ENCODE measurements around the gene TRIM67. TPM values are rescaled to one million over a fixed set of nuclear protein-coding genes. Genes with fewer than 3 reads are reported as not detected.

The TRIM67 gene
- total and polyA plus RNA-seq, 8 donors, result 0.06 to 1.5 (median 0.77) TPM; not detected in 1

DNA sequence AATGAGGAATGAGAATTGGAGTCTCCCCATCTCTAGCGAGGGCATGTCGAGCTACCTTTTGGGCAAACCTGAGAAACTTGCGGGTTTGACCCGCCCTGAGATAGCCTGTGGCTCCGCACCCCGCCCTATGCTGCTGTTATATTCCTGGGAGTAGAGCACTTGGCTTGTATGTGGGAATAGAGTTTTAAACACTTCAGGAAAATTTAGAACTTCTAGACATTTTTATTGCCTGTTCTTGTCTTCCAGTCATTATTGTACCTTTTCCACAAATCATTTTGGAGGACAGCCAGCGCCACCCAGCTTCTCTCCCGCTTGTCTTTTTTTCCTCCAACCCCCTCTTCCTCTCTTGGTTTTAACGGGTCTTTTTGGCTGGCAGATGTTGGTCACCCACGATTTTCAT is 79.9 kb downstream of the TRIM67 start:
- Histone ChIP-seq H3K9me3 (no peaks in the 10 kb centered on the region), H3K36me3 (peaks cover 0 to 30% of the 10 kb centered on the region in 2 donors), H3K4me3 (peak overlapping the region; percentile 71 to 84), H3K27me3 (no peaks in the 10 kb centered on the region), H3K27ac (peak overlapping the region; percentile 69 to 86), H3K4me1 (peaks cover 10 to 40% of the 10 kb centered on the region in 2 donors)
- ATAC-seq (peak; percentile 64), DNase-seq (peak in 1 of 4 donors; percentile 25)
- intact Hi-C loops (cut with DNase I), result no loop called here
- TF ChIP-seq, protein P1, sequence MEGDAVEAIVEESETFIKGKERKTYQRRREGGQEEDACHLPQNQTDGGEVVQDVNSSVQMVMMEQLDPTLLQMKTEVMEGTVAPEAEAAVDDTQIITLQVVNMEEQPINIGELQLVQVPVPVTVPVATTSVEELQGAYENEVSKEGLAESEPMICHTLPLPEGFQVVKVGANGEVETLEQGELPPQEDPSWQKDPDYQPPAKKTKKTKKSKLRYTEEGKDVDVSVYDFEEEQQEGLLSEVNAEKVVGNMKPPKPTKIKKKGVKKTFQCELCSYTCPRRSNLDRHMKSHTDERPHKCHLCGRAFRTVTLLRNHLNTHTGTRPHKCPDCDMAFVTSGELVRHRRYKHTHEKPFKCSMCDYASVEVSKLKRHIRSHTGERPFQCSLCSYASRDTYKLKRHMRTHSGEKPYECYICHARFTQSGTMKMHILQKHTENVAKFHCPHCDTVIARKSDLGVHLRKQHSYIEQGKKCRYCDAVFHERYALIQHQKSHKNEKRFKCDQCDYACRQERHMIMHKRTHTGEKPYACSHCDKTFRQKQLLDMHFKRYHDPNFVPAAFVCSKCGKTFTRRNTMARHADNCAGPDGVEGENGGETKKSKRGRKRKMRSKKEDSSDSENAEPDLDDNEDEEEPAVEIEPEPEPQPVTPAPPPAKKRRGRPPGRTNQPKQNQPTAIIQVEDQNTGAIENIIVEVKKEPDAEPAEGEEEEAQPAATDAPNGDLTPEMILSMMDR (IDR thresholded peaks at IDR 0.05), result no peak

DNA sequence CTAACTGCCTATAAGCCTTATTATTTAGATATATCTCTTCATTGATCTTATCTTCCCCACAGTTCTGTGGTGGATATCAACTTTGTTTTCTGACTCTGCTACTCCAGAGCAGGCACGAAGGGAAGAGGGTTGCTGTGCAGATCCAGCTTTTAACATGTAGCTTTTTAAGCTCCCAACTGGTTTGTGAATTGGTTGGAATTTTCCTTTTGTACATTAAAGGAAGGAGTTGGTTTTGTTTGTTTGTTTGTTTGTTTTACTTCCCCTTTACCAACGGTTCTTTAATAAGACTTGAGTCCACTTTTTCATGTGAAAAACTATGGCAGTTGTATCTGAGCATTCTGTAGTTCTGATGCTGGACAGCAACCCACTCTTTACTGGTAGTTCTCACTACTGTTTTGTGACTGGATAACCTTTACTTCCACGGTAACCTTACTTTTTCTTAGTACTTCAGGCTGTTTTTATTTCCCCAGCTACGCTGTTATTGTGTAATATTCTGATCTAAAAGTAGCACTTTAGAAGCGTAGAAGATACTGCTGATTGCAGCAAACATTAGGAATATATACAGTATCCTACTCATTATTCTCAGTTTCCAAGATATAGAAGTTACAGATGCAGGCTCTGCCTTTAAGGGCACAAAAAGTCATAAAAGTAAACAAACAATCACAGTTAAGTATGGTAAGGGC is 80.8 kb downstream of the TRIM67 start:
- ATAC-seq, result no peak
- DNase-seq, result no peak
- H3K27me3 ChIP-seq, result no peaks in the 10 kb centered on the region
- peaks cover 0 to 22% of the 10 kb centered on the region in 2 donors for H3K36me3 ChIP-seq
- H3K9me3 ChIP-seq, result no peaks in the 10 kb centered on the region
- H3K4me1 ChIP-seq, result peaks cover 10 to 35% of the 10 kb centered on the region in 2 donors
- peak overlapping the region in 1 of 2 donors; percentile 36 for H3K27ac ChIP-seq
- peak overlapping the region in 1 of 2 donors; percentile 84 for H3K4me3 ChIP-seq
- intact Hi-C loops (cut with DNase I), result no loop called here
- TF ChIP-seq, protein P1 (IDR thresholded peaks at IDR 0.05), result no peak

DNA sequence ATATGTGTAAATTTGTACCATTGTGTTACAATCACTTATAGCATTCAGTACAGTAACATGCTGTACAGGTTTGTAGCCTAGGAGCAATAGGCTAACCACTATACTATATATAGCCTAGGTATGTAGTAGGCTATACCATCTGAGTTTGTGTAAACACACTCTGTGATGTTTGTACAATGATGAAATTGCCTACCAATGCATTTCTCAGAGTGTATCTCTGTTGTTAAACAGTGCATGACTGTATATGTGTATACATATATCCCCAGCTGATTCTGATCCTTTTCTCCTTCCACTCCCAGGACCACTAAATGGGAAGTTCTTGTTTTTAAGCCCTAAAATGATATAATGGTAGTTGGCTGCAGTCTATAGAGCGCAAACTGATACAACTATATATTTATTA is 86.9 kb downstream of the TRIM67 start:
- Histone ChIP-seq H3K27ac (no peak overlapping the region), H3K36me3 (peaks cover 0 to 36% of the 10 kb centered on the region in 2 donors), H3K27me3 (no peaks in the 10 kb centered on the region), H3K4me3 (no peak overlapping the region), H3K9me3 (no peaks in the 10 kb centered on the region), H3K4me1 (peaks cover 0 to 6% of the 10 kb centered on the region in 2 donors)
- ATAC-seq (no peak), DNase-seq (no peak)
- intact Hi-C loops (cut with DNase I), result no loop called here
- TF ChIP-seq, protein P1 (IDR thresholded peaks at IDR 0.05), result no peak

GRCh38 chr1:231252336-231252735 is 90.5 kb downstream of the TRIM67 start:
- peaks cover 0 to 62% of the 10 kb centered on the region in 2 donors for H3K36me3 ChIP-seq
- no peaks in the 10 kb centered on the region for H3K9me3 ChIP-seq
- no peak overlapping the region for H3K27ac ChIP-seq
- H3K27me3 ChIP-seq, result no peaks in the 10 kb centered on the region
- no peaks in the 10 kb centered on the region for H3K4me1 ChIP-seq
- no peak for DNase-seq
- no peak overlapping the region for H3K4me3 ChIP-seq
- ATAC-seq, result no peak
- intact Hi-C loops (cut with DNase I), result no loop called here
- TF ChIP-seq, protein P1 (IDR thresholded peaks at IDR 0.05), result no peak

DNA sequence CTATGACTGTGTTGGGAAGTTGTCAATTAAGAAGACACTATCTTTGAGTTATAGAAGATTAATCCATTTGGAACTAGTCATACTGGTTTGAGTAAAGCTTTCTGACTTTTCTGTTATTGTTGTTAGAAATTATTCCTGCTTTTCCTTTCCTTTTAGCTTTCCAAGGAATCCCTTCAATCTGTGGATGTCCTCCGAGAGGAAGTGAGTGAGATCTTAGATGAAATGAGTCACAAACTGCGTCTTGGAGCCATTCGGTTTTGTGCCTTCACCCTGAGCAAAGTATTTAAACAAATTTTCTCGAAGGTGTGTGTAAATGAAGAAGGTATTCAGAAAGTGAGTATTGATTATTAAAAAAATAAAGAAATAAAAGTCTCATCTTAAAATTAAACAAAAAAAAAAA is 98.5 kb downstream of the TRIM67 start:
- Histone ChIP-seq H3K4me3 (no peak overlapping the region), H3K9me3 (peaks cover 0 to 8% of the 10 kb centered on the region in 2 donors), H3K27ac (no peak overlapping the region), H3K36me3 (peaks cover 0 to 97% of the 10 kb centered on the region in 2 donors), H3K4me1 (no peaks in the 10 kb centered on the region), H3K27me3 (no peaks in the 10 kb centered on the region)
- no peak for DNase-seq
- TF ChIP-seq, protein P1 (IDR thresholded peaks at IDR 0.05), result no peak
- ATAC-seq, result no peak
- intact Hi-C loops (cut with DNase I), result no loop called here
